ENCODE data around the gene ALOX5.
"Not testable (repeated sequence)": the region's sequence is repeated elsewhere in the genome, so short reads cannot be mapped to it uniquely, and the experiment has no call there.

The ALOX5 gene

GRCh38 chr10:45375101-45375500, 1.1 kb downstream of the ALOX5 start:
- no peak for DNase-seq

GRCh38 chr10:45375716-45376231, 1.8 kb downstream of the ALOX5 start:
- DNase-seq = peak; percentile 46

- DNase-seq = peak; percentile 83
Observed at GRCh38 chr10:45376371-45376801, 2.4 kb downstream of the ALOX5 start.

GRCh38 chr10:45377321-45377720, 3.3 kb downstream of the ALOX5 start:
- no peak for DNase-seq

GRCh38 chr10:45377858-45378257, 3.8 kb downstream of the ALOX5 start:
- no peak for DNase-seq

- DNase-seq = peak; percentile 26
Observed at GRCh38 chr10:45378914-45379726, 5.1 kb downstream of the ALOX5 start.

- DNase-seq = peak; percentile 45
Observed at GRCh38 chr10:45379891-45380540, 6.0 kb downstream of the ALOX5 start.

GRCh38 chr10:45380903-45381620, 7.0 kb downstream of the ALOX5 start:
- DNase-seq = no peak

GRCh38 chr10:45382591-45382990, 8.6 kb downstream of the ALOX5 start:
- DNase-seq = no peak

- no peak for DNase-seq
Observed at GRCh38 chr10:45383682-45384330, 9.8 kb downstream of the ALOX5 start.

- no peak for DNase-seq
Observed at GRCh38 chr10:45386657-45387056, 12.6 kb downstream of the ALOX5 start.

- no peak for DNase-seq
Observed at GRCh38 chr10:45387096-45387893, 13.3 kb downstream of the ALOX5 start.

GRCh38 chr10:45389671-45390070, 15.7 kb downstream of the ALOX5 start:
- not testable (repeated sequence) for DNase-seq

GRCh38 chr10:45391636-45392035, 17.6 kb downstream of the ALOX5 start:
- not testable (repeated sequence) for DNase-seq

- DNase-seq = no peak
Observed at GRCh38 chr10:45395554-45395953, 21.5 kb downstream of the ALOX5 start.

GRCh38 chr10:45398595-45398994, 24.6 kb downstream of the ALOX5 start:
- no peak for DNase-seq

- no peak for DNase-seq
Observed at GRCh38 chr10:45399113-45399512, 25.1 kb downstream of the ALOX5 start.

GRCh38 chr10:45403151-45403550, 29.1 kb downstream of the ALOX5 start:
- no peak for DNase-seq

- DNase-seq = peak; percentile 99
Observed at GRCh38 chr10:45404087-45404769, 30.2 kb downstream of the ALOX5 start.

GRCh38 chr10:45404770-45405120, 30.7 kb downstream of the ALOX5 start:
- no peak for DNase-seq

- peak; percentile 43 for DNase-seq
Observed at GRCh38 chr10:45407542-45407941, 33.5 kb downstream of the ALOX5 start.

Data from GF-D8 (cell line).